Right atrium auricular region (tissue), 2 donors: ENCODE data around the gene ARMC7. TPM values are rescaled to one million over a fixed set of nuclear protein-coding genes. Genes with fewer than 3 reads are reported as not detected.

ENCODE experiments used
- DNase-seq: peaks from one replicate; pipeline ENCODE4 v3.0.0-alpha.2; 2019; ENCODE audit warnings: low spot score
- H3K27ac ChIP-seq, 2 donors: fragments of 200-600 bp; sonication (generic); 1 replicate in 1 of 2; 2 replicates in 1 of 2; pipeline ENCODE4 v1.5.1; 2016 to 2019
- H3K27me3 ChIP-seq, 2 donors: fragments of 200-600 bp; sonication (generic); one replicate each; pipeline versions ENCODE4 v1.5.1 to v1.6.0; 2017 to 2019
- H3K36me3 ChIP-seq: fragments of 200-600 bp; sonication (generic); one replicate; pipeline ENCODE4 v1.5.1; 2016
- H3K4me1 ChIP-seq, 2 donors: fragments of 200-600 bp; sonication (generic); one replicate each; pipeline versions ENCODE4 v1.5.1 to v1.6.0; 2017 to 2019
- H3K4me3 ChIP-seq, 2 donors: fragments of 200-600 bp; sonication (generic); 1 replicate in 1 of 2; 2 replicates in 1 of 2; pipeline ENCODE4 v1.5.1; 2017 to 2019; ENCODE audit warnings: mild to moderate bottlenecking in 1 of 2, moderate library complexity in 1 of 2
- H3K9me3 ChIP-seq, 2 donors: fragments of 200-600 bp; sonication (generic); one replicate each; pipeline ENCODE4 v1.5.1; 2019
- CTCF ChIP-seq, 2 donors: fragments of 200-600 bp; sonication (generic); IDR thresholded peaks; one replicate each; pipeline ENCODE4 v1.5.1; 2019; ENCODE audit warnings: antibody characterized with exemption in 2 of 2
- total RNA-seq, 2 donors: library from RNA; depleted of rRNA; stranded (reverse); fragments of >200 nt; gene quantifications; one replicate each; pipeline ENCODE4 v1.1.0, GENCODE V29; 2016

Gene ARMC7
- total RNA-seq, 2 donors from 2014 or later = 4.9 to 9.5 TPM

- H3K9me3 ChIP-seq = no peaks in the 10 kb centered on the region
- H3K4me1 ChIP-seq = peaks cover 0 to 33% of the 10 kb centered on the region in 2 donors
- TF ChIP-seq CTCF (IDR thresholded peaks at IDR 0.05) = no peak
- peak overlapping the region; percentile 66 to 84 for H3K4me3 ChIP-seq
- no peak for DNase-seq
- H3K36me3 ChIP-seq = no peaks in the 10 kb centered on the region
- peak overlapping the region in 1 of 2 donors; percentile 84 for H3K27ac ChIP-seq
- H3K27me3 ChIP-seq = no peaks in the 10 kb centered on the region
Observed at GRCh38 chr17:75109046-75109406, 743 bp upstream of the ARMC7 start.

- Histone ChIP-seq H3K27ac (peak overlapping the region; percentile 78 to 84), H3K4me1 (peaks cover 0 to 47% of the 10 kb centered on the region in 2 donors), H3K36me3 (no peaks in the 10 kb centered on the region), H3K4me3 (peak overlapping the region; percentile 66 to 84), H3K27me3 (no peaks in the 10 kb centered on the region), H3K9me3 (no peaks in the 10 kb centered on the region)
- DNase-seq = no peak
- TF ChIP-seq CTCF (IDR thresholded peaks at IDR 0.05) = no peak
Observed at GRCh38 chr17:75110234-75110937, 617 bp downstream of the ARMC7 start.

GRCh38 chr17:75111777-75112335 lies 2.1 kb downstream of the ARMC7 start:
- no peak for TF ChIP-seq CTCF (IDR thresholded peaks at IDR 0.05)
- H3K4me1 ChIP-seq = peaks cover 0 to 56% of the 10 kb centered on the region in 2 donors
- no peak overlapping the region for H3K27ac ChIP-seq
- H3K4me3 ChIP-seq = no peak overlapping the region
- no peaks in the 10 kb centered on the region for H3K9me3 ChIP-seq
- no peaks in the 10 kb centered on the region for H3K27me3 ChIP-seq
- no peak for DNase-seq
- no peaks in the 10 kb centered on the region for H3K36me3 ChIP-seq

GRCh38 chr17:75113798-75114551 lies 4.2 kb downstream of the ARMC7 start:
- peak; percentile 97 for DNase-seq
- H3K27me3 ChIP-seq = no peaks in the 10 kb centered on the region
- no peaks in the 10 kb centered on the region for H3K36me3 ChIP-seq
- no peaks in the 10 kb centered on the region for H3K9me3 ChIP-seq
- peaks cover 0 to 54% of the 10 kb centered on the region in 2 donors for H3K4me1 ChIP-seq
- H3K27ac ChIP-seq = peak overlapping the region; percentile 77 to 86
- TF ChIP-seq CTCF (IDR thresholded peaks at IDR 0.05) = peak; percentile 89 to 98
- peak overlapping the region; percentile 27 to 52 for H3K4me3 ChIP-seq

GRCh38 chr17:75114552-75115314 lies 5.0 kb downstream of the ARMC7 start:
- H3K4me1 ChIP-seq = peaks cover 0 to 48% of the 10 kb centered on the region in 2 donors
- peak overlapping the region; percentile 27 to 52 for H3K4me3 ChIP-seq
- no peak for DNase-seq
- no peaks in the 10 kb centered on the region for H3K36me3 ChIP-seq
- no peaks in the 10 kb centered on the region for H3K9me3 ChIP-seq
- TF ChIP-seq CTCF (IDR thresholded peaks at IDR 0.05) = no peak
- H3K27ac ChIP-seq = peak overlapping the region; percentile 77 to 86
- no peaks in the 10 kb centered on the region for H3K27me3 ChIP-seq
